Liver (tissue), 9 donors: Measurements from ENCODE around the gene TRABD. TPM values are rescaled to one million over a fixed set of nuclear protein-coding genes. Genes with fewer than 3 reads are reported as not detected.

Experiments
- DNase-seq: peaks from one replicate; pipeline ENCODE4 v3.0.0-alpha.2; 2017; ENCODE audit warnings: low spot score
- H3K27ac ChIP-seq, 2 donors: one replicate each; pipeline ENCODE4 v1.7.0; 2013; ENCODE audit warnings: inconsistent platforms in 2 of 2, low read length in 2 of 2, control low read depth in 1 of 2, low read depth in 1 of 2, mild to moderate bottlenecking in 1 of 2
- H3K27me3 ChIP-seq, 4 donors: one replicate each; pipeline versions ENCODE4 v1.6.1 to v1.7.0; 2013; ENCODE audit warnings: low read length in 3 of 4, inconsistent platforms in 1 of 4, mild to moderate bottlenecking in 1 of 4, moderate library complexity in 1 of 4; ENCODE audit not compliant: control insufficient read depth in 4 of 4, insufficient read depth in 4 of 4
- H3K36me3 ChIP-seq, 4 donors: one replicate each; pipeline versions ENCODE4 v1.6.1 to v1.7.0; 2013; ENCODE audit warnings: low read length in 3 of 4, mild to moderate bottlenecking in 3 of 4, low read depth in 1 of 4, moderate library complexity in 1 of 4; ENCODE audit not compliant: control insufficient read depth in 4 of 4, insufficient read depth in 3 of 4
- H3K4me1 ChIP-seq, 4 donors: one replicate each; pipeline versions ENCODE4 v1.6.1 to v1.7.0; 2013; ENCODE audit warnings: low read length in 3 of 4, mild to moderate bottlenecking in 3 of 4, moderate library complexity in 1 of 4; ENCODE audit not compliant: control insufficient read depth in 4 of 4, insufficient read depth in 4 of 4
- H3K4me3 ChIP-seq, 3 donors: one replicate each; pipeline versions ENCODE4 v1.6.1 to v1.7.0; 2013; ENCODE audit warnings: low read length in 3 of 3, control low read depth in 1 of 3, low read depth in 1 of 3, mild to moderate bottlenecking in 1 of 3
- H3K9ac ChIP-seq, 2 donors: one replicate each; pipeline ENCODE4 v1.7.0; 2013; ENCODE audit warnings: low read length in 2 of 2, mild to moderate bottlenecking in 2 of 2, moderate library complexity in 2 of 2, control low read depth in 1 of 2, low read depth in 1 of 2
- H3K9me3 ChIP-seq, 4 donors: one replicate each; pipeline versions ENCODE4 v1.6.1 to v1.7.0; 2013; ENCODE audit warnings: low read length in 3 of 4; ENCODE audit not compliant: control insufficient read depth in 4 of 4
- EGR1 ChIP-seq, 2 donors: IDR thresholded peaks; 2 replicates each; pipeline ENCODE4 v1.6.1; 2016 to 2018; ENCODE audit warnings: antibody characterized with exemption in 2 of 2, low read depth in 2 of 2
- FOXA1 ChIP-seq: IDR thresholded peaks from 2 replicates; pipeline ENCODE4 v1.6.1; 2016; ENCODE audit warnings: antibody characterized with exemption
- FOXA2 ChIP-seq: IDR thresholded peaks from 2 replicates; pipeline ENCODE4 v1.6.1; 2016; ENCODE audit warnings: antibody characterized with exemption
- HNF4A ChIP-seq, 2 donors: conservative IDR thresholded peaks; 2 replicates each; pipeline ENCODE4 v1.6.1; 2016; ENCODE audit warnings: antibody characterized with exemption in 2 of 2, mild to moderate bottlenecking in 2 of 2
- HNF4G ChIP-seq: IDR thresholded peaks from 2 replicates; pipeline ENCODE4 v1.6.1; 2016; ENCODE audit warnings: antibody characterized with exemption
- JUND ChIP-seq, 2 donors: IDR thresholded peaks; 2 replicates each; pipeline ENCODE4 v1.6.1; 2016; ENCODE audit warnings: antibody characterized with exemption in 2 of 2
- NR2F2 ChIP-seq: IDR thresholded peaks from 2 replicates; pipeline ENCODE4 v1.6.1; 2016; ENCODE audit warnings: antibody characterized with exemption
- RAD21 ChIP-seq, 2 donors: IDR thresholded peaks; 2 replicates each; pipeline ENCODE4 v1.6.1; 2016; ENCODE audit warnings: antibody characterized with exemption in 2 of 2, mild to moderate bottlenecking in 2 of 2
- RXRA ChIP-seq, 2 donors: IDR thresholded peaks; 2 replicates each; pipeline ENCODE4 v1.6.1; 2017 to 2018; ENCODE audit warnings: antibody characterized with exemption in 2 of 2, mild to moderate bottlenecking in 1 of 2
- TAF1 ChIP-seq: conservative IDR thresholded peaks from 2 replicates; pipeline ENCODE4 v1.6.1; 2016; ENCODE audit warnings: antibody characterized with exemption, mild to moderate bottlenecking
- YY1 ChIP-seq: IDR thresholded peaks from 2 replicates; pipeline ENCODE4 v1.6.1; 2016; ENCODE audit warnings: antibody characterized with exemption, mild to moderate bottlenecking
- WGBS: extraction: QIAGEN DNeasy Blood & Tissue Kit; methylation state at CpG from one replicate; pipeline ENCODE4 v1.1.7; 2013; 5-methylcytosine and 5-hydroxymethylcytosine counted together
- polyA plus RNA-seq, 2 donors: library from polyadenylated mRNA; stranded (reverse) in 1 of 2; unstranded in 1 of 2; fragments of 200-250 nt in 1 of 2; fragments of >200 nt in 1 of 2; fragmentation: Nextera tagmentation in 1 of 2; extraction: Ambion mirVana in 1 of 2; gene quantifications; one replicate each; pipeline versions ENCODE4 v1.2.1 to v1.2.3, GENCODE V29; 2013 to 2015
- total RNA-seq, 2 donors: library from RNA; depleted of rRNA; stranded (reverse); fragments of >200 nt; gene quantifications; one replicate each; pipeline ENCODE4 v1.2.3, GENCODE V29; 2014
- TF ChIP-seq, protein P1 (sequence below): IDR thresholded peaks from 2 replicates; pipeline ENCODE4 v1.6.1; 2016; ENCODE audit warnings: antibody characterized with exemption
- TF ChIP-seq, protein P2 (sequence below): IDR thresholded peaks from 2 replicates; pipeline ENCODE4 v1.6.1; 2016; ENCODE audit warnings: antibody characterized with exemption, mild to moderate bottlenecking
- TF ChIP-seq, protein P3 (sequence below): IDR thresholded peaks from 2 replicates; pipeline ENCODE4 v1.6.1; 2016; ENCODE audit warnings: antibody characterized with exemption
- TF ChIP-seq, protein P4 (sequence below): fragments of 150-350 bp; IDR thresholded peaks from 2 replicates; pipeline ENCODE4 v1.5.1; 2017; ENCODE audit warnings: improper control_type of control experiment, low read depth, low read length; ENCODE audit not compliant: missing input control
- donor health status: healthy.
- donor health status: healthy.
- donor health status: healthy.
- donor health status: healthy.
- donor health status: healthy.

Gene TRABD
- total and polyA plus RNA-seq, 4 donors: 10.5 to 29.7 (median 16.4) TPM

DNA sequence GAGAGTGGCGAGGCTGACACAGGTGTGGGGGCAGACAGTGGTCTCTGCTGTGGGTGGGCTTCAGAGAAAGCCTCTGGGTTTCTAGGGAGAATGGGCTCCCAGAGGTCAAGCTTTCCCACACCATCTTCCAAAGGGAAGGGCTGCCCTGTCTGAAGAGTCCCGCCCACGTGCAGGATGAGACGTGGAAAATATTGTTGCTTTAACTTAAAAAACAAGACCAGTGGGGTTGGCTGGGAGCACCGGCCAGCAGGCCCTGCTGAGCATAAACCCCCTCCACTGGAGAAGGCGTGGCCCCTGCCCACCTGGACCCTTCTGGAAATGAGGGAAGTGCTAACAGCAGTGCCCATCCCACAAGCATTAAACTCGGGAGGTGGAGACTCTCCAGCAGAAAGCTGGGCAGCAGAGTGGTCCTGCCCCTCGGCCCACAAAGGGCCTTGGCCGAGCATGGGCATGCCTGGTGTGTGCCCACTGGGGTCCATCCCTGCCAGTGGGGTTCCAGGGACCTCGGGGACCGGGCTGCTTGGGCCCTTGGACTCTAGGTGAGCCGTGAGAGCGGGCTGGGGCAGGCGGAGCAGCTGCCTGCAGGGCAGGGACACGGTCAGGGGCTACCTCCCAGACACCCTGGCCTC, 30.5 kb downstream of the TRABD start (continued):
- TF ChIP-seq TAF1 (no peak), HNF4A (conservative IDR thresholded peaks at IDR 0.05) (no peak)

DNA sequence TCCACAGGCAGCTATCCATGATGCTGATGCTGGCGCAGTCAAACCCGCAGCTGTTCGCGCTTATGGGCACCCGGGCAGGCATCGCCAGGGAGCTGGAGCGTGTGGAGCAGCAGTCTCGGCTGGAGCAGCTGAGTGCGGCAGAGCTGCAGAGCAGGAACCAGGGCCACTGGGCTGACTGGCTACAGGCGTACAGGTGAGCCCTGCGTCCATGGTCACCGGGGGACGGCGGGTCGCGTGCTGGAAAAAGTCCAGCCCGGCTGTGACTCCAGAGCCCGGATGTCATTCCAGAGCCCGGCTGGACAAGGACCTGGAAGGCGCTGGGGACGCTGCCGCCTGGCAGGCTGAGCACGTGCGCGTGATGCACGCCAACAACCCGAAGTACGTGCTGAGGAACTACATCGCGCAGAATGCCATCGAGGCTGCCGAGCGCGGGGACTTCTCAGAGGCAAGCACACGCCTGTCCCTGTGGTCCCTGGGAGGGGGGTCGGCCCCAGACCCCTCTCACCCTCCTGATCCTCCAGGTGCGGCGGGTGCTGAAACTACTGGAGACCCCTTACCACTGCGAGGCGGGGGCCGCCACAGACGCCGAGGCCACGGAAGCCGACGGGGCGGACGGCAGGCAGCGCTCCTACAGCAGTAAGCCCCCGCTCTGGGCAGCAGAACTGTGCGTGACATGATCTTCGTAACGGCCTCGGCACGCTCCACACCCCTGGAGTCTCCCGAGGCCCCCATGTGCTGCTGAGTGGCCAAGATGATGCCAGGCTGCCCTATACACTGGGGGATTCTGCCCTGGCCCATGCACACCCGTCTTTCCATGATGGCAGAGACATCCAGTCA, 31.2 kb downstream of the TRABD start:
- WGBS: 94% methylated on average over 57 of the region's 57 CpGs
- H3K4me1 ChIP-seq: peaks cover 5 to 21% (median 15%) of the 10 kb centered on the region in 4 donors
- H3K27me3 ChIP-seq: no peaks in the 10 kb centered on the region
- TF ChIP-seq, protein P1, sequence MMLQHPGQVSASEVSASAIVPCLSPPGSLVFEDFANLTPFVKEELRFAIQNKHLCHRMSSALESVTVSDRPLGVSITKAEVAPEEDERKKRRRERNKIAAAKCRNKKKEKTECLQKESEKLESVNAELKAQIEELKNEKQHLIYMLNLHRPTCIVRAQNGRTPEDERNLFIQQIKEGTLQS: no peak
- TF ChIP-seq, protein P2, sequence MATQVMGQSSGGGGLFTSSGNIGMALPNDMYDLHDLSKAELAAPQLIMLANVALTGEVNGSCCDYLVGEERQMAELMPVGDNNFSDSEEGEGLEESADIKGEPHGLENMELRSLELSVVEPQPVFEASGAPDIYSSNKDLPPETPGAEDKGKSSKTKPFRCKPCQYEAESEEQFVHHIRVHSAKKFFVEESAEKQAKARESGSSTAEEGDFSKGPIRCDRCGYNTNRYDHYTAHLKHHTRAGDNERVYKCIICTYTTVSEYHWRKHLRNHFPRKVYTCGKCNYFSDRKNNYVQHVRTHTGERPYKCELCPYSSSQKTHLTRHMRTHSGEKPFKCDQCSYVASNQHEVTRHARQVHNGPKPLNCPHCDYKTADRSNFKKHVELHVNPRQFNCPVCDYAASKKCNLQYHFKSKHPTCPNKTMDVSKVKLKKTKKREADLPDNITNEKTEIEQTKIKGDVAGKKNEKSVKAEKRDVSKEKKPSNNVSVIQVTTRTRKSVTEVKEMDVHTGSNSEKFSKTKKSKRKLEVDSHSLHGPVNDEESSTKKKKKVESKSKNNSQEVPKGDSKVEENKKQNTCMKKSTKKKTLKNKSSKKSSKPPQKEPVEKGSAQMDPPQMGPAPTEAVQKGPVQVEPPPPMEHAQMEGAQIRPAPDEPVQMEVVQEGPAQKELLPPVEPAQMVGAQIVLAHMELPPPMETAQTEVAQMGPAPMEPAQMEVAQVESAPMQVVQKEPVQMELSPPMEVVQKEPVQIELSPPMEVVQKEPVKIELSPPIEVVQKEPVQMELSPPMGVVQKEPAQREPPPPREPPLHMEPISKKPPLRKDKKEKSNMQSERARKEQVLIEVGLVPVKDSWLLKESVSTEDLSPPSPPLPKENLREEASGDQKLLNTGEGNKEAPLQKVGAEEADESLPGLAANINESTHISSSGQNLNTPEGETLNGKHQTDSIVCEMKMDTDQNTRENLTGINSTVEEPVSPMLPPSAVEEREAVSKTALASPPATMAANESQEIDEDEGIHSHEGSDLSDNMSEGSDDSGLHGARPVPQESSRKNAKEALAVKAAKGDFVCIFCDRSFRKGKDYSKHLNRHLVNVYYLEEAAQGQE: no peak
- TF ChIP-seq, protein P3, sequence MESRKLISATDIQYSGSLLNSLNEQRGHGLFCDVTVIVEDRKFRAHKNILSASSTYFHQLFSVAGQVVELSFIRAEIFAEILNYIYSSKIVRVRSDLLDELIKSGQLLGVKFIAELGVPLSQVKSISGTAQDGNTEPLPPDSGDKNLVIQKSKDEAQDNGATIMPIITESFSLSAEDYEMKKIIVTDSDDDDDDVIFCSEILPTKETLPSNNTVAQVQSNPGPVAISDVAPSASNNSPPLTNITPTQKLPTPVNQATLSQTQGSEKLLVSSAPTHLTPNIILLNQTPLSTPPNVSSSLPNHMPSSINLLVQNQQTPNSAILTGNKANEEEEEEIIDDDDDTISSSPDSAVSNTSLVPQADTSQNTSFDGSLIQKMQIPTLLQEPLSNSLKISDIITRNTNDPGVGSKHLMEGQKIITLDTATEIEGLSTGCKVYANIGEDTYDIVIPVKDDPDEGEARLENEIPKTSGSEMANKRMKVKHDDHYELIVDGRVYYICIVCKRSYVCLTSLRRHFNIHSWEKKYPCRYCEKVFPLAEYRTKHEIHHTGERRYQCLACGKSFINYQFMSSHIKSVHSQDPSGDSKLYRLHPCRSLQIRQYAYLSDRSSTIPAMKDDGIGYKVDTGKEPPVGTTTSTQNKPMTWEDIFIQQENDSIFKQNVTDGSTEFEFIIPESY: no peak
- TF ChIP-seq EGR1 (IDR thresholded peaks at IDR 0.05; ENCODE audit: low read depth in 2 of 2) (no peak), RXRA (IDR thresholded peaks at IDR 0.05) (no peak), NR2F2 (no peak), YY1 (no peak), HNF4G (no peak), FOXA1 (no peak), FOXA2 (no peak), RAD21 (IDR thresholded peaks at IDR 0.05) (no peak), JUND (IDR thresholded peaks at IDR 0.05) (no peak)
- TF ChIP-seq, protein P4, sequence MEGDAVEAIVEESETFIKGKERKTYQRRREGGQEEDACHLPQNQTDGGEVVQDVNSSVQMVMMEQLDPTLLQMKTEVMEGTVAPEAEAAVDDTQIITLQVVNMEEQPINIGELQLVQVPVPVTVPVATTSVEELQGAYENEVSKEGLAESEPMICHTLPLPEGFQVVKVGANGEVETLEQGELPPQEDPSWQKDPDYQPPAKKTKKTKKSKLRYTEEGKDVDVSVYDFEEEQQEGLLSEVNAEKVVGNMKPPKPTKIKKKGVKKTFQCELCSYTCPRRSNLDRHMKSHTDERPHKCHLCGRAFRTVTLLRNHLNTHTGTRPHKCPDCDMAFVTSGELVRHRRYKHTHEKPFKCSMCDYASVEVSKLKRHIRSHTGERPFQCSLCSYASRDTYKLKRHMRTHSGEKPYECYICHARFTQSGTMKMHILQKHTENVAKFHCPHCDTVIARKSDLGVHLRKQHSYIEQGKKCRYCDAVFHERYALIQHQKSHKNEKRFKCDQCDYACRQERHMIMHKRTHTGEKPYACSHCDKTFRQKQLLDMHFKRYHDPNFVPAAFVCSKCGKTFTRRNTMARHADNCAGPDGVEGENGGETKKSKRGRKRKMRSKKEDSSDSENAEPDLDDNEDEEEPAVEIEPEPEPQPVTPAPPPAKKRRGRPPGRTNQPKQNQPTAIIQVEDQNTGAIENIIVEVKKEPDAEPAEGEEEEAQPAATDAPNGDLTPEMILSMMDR: no peak
- no peaks in the 10 kb centered on the region for H3K9me3 ChIP-seq
- H3K9ac ChIP-seq: no peak overlapping the region
- H3K27ac ChIP-seq: no peak overlapping the region
- H3K4me3 ChIP-seq: no peak overlapping the region
- peaks cover 34 to 73% (median 47%) of the 10 kb centered on the region in 4 donors for H3K36me3 ChIP-seq
- no peak for DNase-seq
